AG04449 (cell line): ENCODE data around the gene ALOX12.
"Not testable (repeated sequence)": the region's sequence is repeated elsewhere in the genome, so short reads cannot be mapped to it uniquely, and the experiment has no call there.

Source experiments
- CTCF ChIA-PET: fragments of 350-600 bp; formaldehyde crosslinking; extraction: SDS; loops from one replicate; lab custom pipeline; 2021; ENCODE audit warnings: antibody characterized with exemption; lab: Yijun Ruan, JAX
- POLR2A ChIA-PET: fragments of 400-600, 350-600 bp; formaldehyde crosslinking; extraction: SDS; loops from one replicate; lab custom pipeline; 2020; ENCODE audit warnings: antibody characterized with exemption, inconsistent platforms; lab: Yijun Ruan, JAX
- DNase-seq: peaks from one replicate; pipeline ENCODE4 v3.0.0-alpha.2; 2010; ENCODE audit warnings: low read depth, low spot score
- H3K4me3 ChIP-seq: 2 replicates; pipeline ENCODE4 v1.5.1; 2011; ENCODE audit warnings: low read depth, mild to moderate bottlenecking, control low read depth, low read length
- TF ChIP-seq, protein P1 (sequence below): IDR thresholded peaks from one replicate; pipeline ENCODE4 v1.5.1; 2011; ENCODE audit warnings: mild to moderate bottlenecking, moderate library complexity, low read length, control low read depth, inconsistent platforms; ENCODE audit not compliant: insufficient read depth; ENCODE audit errors: missing control alignments

ALOX12 gene

DNA sequence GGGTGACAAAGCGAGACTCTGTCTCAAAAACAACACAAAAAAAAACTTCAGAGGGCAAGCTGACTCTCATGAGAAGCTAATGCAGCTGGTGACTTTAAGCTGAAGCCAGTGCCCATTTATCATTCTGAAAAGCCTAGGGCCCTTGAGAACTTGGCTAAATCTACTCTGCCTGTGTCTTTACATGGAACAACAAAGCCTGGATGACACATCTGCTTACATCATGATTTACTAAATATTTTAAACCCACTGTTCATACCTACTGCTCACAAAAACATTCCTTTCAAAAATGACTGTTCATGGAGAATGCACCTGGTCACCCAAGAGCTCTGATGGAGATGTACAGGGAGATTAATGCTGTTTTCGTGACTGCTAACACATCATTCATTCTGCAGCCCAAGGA, 6.1 kb upstream of the ALOX12 start:
- ChIA-PET POLR2A (no interaction called here), CTCF (interaction anchor here (1.0 to 1.9 kb wide), 5 partner anchors 13 to 79 kb away, joined by 3 to 8 read pairs (median 4); no protein-coding TSS in a partner anchor)
- DNase-seq, result no peak
- TF ChIP-seq, protein P1, sequence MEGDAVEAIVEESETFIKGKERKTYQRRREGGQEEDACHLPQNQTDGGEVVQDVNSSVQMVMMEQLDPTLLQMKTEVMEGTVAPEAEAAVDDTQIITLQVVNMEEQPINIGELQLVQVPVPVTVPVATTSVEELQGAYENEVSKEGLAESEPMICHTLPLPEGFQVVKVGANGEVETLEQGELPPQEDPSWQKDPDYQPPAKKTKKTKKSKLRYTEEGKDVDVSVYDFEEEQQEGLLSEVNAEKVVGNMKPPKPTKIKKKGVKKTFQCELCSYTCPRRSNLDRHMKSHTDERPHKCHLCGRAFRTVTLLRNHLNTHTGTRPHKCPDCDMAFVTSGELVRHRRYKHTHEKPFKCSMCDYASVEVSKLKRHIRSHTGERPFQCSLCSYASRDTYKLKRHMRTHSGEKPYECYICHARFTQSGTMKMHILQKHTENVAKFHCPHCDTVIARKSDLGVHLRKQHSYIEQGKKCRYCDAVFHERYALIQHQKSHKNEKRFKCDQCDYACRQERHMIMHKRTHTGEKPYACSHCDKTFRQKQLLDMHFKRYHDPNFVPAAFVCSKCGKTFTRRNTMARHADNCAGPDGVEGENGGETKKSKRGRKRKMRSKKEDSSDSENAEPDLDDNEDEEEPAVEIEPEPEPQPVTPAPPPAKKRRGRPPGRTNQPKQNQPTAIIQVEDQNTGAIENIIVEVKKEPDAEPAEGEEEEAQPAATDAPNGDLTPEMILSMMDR, result no peak
- H3K4me3 ChIP-seq, result no peak overlapping the region

DNA sequence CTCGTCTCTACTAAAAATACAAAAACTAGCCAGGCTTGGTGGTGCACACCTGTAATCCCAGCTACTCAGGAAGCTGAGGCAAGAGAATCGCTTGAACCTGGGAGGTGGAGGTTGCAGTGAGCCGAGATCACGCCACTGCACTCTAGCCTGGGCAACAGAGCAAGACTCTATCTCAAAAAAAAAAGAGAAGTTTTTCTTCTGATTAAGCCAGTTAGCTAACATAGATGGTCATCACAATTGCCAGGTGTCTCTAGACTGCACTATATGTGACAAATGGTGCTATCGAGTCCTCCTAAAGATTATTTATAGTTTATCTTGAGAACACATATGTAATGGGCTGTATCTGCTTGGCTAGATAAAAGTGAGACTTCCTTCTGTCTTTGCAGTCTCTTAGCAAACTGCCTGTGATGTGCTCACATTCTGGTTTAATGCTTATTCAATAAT, 2.2 kb upstream of the ALOX12 start:
- POLR2A ChIA-PET, DNase-seq, H3K4me3 ChIP-seq: not testable (repeated sequence)
- CTCF ChIA-PET, result interaction anchor here (1.3 to 3.4 kb wide), 4 partner anchors 8 to 83 kb away, joined by 3 to 18 read pairs (median 8); no protein-coding TSS in a partner anchor

DNA sequence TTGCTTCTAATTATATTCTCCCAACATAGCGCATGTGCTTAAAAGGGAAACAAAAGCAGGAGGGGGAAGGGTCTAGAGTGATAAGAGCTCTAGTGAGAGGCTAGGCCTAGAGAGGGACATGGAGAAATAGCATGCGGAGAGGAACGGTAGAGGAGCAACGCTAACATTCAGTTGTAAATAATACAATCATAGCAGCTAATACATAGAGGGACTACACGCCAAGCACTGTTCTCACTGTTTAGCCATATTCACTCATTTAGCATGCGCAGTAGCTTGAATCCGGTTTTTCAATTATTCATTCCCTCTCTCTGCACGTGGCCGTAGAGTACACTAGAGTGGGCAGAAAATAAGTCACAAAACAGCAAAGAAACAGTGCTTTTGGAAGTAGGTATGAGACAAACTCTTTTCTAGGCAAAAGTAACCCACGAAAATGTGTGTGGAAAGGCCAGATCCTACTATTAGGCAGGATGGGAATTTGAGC, 1.7 kb upstream of the ALOX12 start:
- DNase-seq, result no peak
- H3K4me3 ChIP-seq, result no peak overlapping the region
- ChIA-PET CTCF (interaction anchor here (1.1 to 3.4 kb wide), 6 partner anchors 8 to 84 kb away, joined by 3 to 18 read pairs (median 8); no protein-coding TSS in a partner anchor), POLR2A (no interaction called here)
- TF ChIP-seq, protein P1, result no peak

DNA sequence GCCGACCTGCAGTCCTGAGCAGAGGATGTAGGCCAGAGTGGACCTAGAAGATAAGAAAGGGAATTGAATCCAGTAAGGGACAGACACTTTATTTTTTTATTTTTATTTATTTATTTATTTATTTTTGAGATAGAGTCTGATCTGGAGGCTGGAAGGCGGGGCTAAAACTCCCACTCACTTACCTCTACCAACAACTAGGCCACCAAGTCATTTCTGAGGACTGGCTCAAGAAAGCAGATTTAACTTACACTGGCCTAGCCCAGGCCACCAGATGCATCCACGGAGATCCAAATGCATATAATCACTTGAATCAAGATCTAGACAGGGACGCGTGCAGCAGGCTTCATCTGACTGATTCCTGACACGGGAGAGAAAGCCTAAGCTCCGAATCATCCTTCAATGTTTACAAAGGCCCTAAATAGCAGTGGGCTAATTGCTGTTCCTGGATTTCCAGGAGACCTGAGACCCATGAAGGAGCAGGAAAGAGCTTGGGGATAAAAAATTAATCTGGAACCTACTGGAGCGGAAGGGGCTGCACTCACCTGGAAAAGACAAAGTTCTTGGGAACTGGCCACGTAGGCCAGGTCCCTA, 1.1 kb upstream of the ALOX12 start:
- TF ChIP-seq, protein P1, result no peak
- CTCF ChIA-PET, result interaction anchor here (1.1 to 3.4 kb wide), 3 partner anchors 10 to 84 kb away, joined by 3 to 18 read pairs (median 12); no protein-coding TSS in a partner anchor
- POLR2A ChIA-PET, result no interaction called here
- DNase-seq, result no peak
- no peak overlapping the region for H3K4me3 ChIP-seq

DNA sequence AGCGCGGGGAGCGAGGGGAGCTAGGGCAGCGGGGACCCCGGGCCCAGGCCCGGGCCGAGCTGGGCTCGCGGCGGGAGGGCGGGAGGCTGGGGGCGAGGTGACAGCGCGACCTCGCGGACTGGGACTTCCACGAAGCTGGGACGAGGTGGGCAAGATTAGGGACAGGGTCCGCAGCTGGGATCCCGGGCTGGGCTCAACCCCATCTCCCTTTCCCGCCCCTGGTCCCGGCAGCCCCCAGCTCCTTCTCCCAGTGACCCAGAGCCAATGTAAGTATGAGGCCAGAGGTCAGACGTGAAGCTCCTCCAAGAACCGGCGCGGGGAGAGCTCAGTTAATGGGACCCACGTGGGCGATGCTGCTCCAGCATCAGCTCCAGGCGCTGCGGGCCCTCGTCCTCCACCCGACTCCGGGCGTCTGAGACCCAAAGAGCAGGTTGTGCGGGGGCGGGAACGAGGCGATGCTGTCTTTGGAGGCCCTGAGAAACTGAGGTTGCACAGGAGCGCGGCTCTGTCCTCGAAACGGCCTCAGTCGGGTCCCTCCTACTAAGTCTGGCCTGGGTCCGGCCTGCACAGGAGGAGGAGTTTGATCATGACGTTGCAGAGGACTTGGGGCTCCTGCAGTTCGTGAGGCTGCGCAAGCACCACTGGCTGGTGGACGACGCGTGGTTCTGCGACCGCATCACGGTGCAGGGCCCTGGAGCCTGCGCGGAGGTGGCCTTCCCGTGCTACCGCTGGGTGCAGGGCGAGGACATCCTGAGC, 585 bp downstream of the ALOX12 start:
- CTCF ChIA-PET, result interaction anchor here (1.0 to 3.4 kb wide), 6 partner anchors 8 to 153 kb away, joined by 3 to 18 read pairs (median 6); no protein-coding TSS in a partner anchor
- TF ChIP-seq, protein P1, result no peak
- no peak for DNase-seq
- POLR2A ChIA-PET, result no interaction called here
- H3K4me3 ChIP-seq, result no peak overlapping the region

DNA sequence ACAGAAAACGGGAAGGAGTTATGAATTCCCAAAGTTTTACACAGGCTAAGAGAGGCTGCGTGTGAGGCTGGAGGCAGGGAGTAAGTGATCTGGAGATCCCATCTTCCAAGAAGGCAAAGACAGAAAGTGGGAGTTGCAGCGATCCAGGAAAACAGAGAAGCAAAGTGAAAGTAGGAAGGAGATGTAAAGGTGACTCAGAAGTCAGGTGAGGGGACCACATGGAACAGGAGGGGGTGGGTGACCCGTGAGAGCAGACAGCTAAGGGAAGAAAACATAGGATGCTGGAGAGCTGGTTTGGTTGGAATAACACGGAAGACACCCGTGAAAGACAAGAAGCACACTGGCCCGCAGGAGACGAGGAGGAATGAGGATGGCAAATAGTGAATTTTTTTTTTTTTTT, 1.3 kb downstream of the ALOX12 start:
- H3K4me3 ChIP-seq, result no peak overlapping the region
- CTCF ChIA-PET, result interaction anchor here (0.6 to 2.1 kb wide), 2 partner anchors 83 to 128 kb away, joined by 3 to 8 read pairs; no protein-coding TSS in a partner anchor
- TF ChIP-seq, protein P1, result no peak
- no peak for DNase-seq
- POLR2A ChIA-PET, result no interaction called here
